DND-41 (cell line): ENCODE measurements around the gene MX1.

Experiments
- CTCF ChIP-seq: IDR thresholded peaks from 2 replicates; pipeline ENCODE4 v1.5.1; 2012; ENCODE audit warnings: borderline replicate concordance, low read length, moderate library complexity, mild to moderate bottlenecking; ENCODE audit not compliant: poor library complexity, severe bottlenecking; ENCODE audit errors: extremely low read depth
- EZH2 ChIP-seq: IDR thresholded peaks from 3 replicates; pipeline ENCODE4 v1.6.1; 2012; ENCODE audit warnings: borderline replicate concordance, low read depth, mild to moderate bottlenecking, moderate library complexity, low read length, inconsistent platforms; ENCODE audit not compliant: severe bottlenecking

- TF ChIP-seq CTCF (no peak), EZH2 (no peak)
These were observed 47.2 kb upstream of the MX1 start for GRCh38 chr21:41378849-41379248.
